SK-N-SH (cell line): Measurements from ENCODE around the gene RRAD. TPM values are rescaled to one million over a fixed set of nuclear protein-coding genes. Genes with fewer than 3 reads are reported as not detected.

ENCODE experiments used
- CTCF ChIA-PET: fragments of 300-600, 350-600 bp; formaldehyde crosslinking; extraction: SDS; loops from one replicate; lab custom pipeline; 2021; lab: Yijun Ruan, JAX
- POLR2A ChIA-PET: fragments of 350-600 bp; sonication (Branson Sonifier 250); formaldehyde crosslinking; extraction: SDS; loops from one replicate; lab custom pipeline; 2020; ENCODE audit warnings: antibody characterized with exemption, inconsistent platforms; lab: Yijun Ruan, JAX
- DNase-seq: peaks from one replicate; pipeline ENCODE4 v3.0.0; 2012
- H2AFZ ChIP-seq: fragments of 200-600 bp; sonication (generic); 2 replicates; pipeline ENCODE4 v1.8.1; 2016; ENCODE audit warnings: antibody characterized with exemption, mild to moderate bottlenecking, low read depth
- H3F3A ChIP-seq: fragments of 200-600 bp; sonication (generic); replicated peaks from 2 replicates; pipeline ENCODE3; 2016; ENCODE audit warnings: antibody characterized with exemption, mild to moderate bottlenecking; ENCODE audit not compliant: insufficient read depth
- H3K27ac ChIP-seq, 2 experiments: fragments of 200-500 bp in 1 of 2; fragments of 200-600 bp in 1 of 2; sonication (Bioruptor generic) in 1 of 2; sonication (generic), shearing (Covaris generic) in 1 of 2; 2 replicates each; pipeline versions ENCODE4 v1.5.1 to v1.6.1; 2014 to 2016; ENCODE audit warnings: low read depth in 2 of 2, inconsistent platforms in 1 of 2, low read length in 1 of 2, mild to moderate bottlenecking in 1 of 2, mixed read lengths in 1 of 2
- H3K27me3 ChIP-seq: fragments of 200-600 bp; sonication (generic), shearing (Covaris generic); 2 replicates; pipeline ENCODE4 v1.6.1; 2016; ENCODE audit warnings: mixed run types; ENCODE audit not compliant: insufficient read depth
- H3K36me3 ChIP-seq, 2 experiments: fragments of 200-500 bp in 1 of 2; fragments of 200-600 bp in 1 of 2; sonication (Bioruptor generic) in 1 of 2; sonication (generic) in 1 of 2; replicated peaks in 1 of 2; 2 replicates each; pipeline versions ENCODE3 to v1.5.1; 2014 to 2016; ENCODE audit warnings: low read length in 1 of 2, mild to moderate bottlenecking in 1 of 2; ENCODE audit not compliant: insufficient read depth in 2 of 2, control insufficient read depth in 1 of 2
- H3K4me1 ChIP-seq, 2 experiments: fragments of 200-500 bp in 1 of 2; fragments of 200-600 bp in 1 of 2; sonication (Bioruptor generic) in 1 of 2; sonication (generic), shearing (Covaris generic) in 1 of 2; 2 replicates each; pipeline versions ENCODE4 v1.5.1 to v1.6.1; 2014 to 2016; ENCODE audit warnings: low read depth in 1 of 2, low read length in 1 of 2, mixed run types in 1 of 2; ENCODE audit not compliant: insufficient read depth in 2 of 2, control insufficient read depth in 1 of 2
- H3K4me2 ChIP-seq: fragments of 200-600 bp; sonication (generic), shearing (Covaris generic); 2 replicates; pipeline ENCODE4 v1.6.1; 2017; ENCODE audit warnings: mixed run types
- H3K4me3 ChIP-seq, 2 experiments: fragments of 200-500 bp in 1 of 2; fragments of 200-600 bp in 1 of 2; sonication (Bioruptor generic) in 1 of 2; sonication (generic), shearing (Covaris generic) in 1 of 2; 2 replicates each; pipeline versions ENCODE4 v1.5.1 to v1.8.1; 2014 to 2016; ENCODE audit warnings: low read depth in 2 of 2, inconsistent platforms in 1 of 2, low read length in 1 of 2, mild to moderate bottlenecking in 1 of 2, mixed read lengths in 1 of 2, moderate library complexity in 1 of 2
- H3K79me2 ChIP-seq: fragments of 200-600 bp; sonication (generic); 2 replicates; pipeline ENCODE4 v1.8.1; 2017; ENCODE audit warnings: mild to moderate bottlenecking; ENCODE audit not compliant: insufficient read depth
- H3K9ac ChIP-seq: fragments of 200-600 bp; sonication (generic); 2 replicates; pipeline ENCODE4 v1.6.1; 2017; ENCODE audit warnings: mixed run types
- H3K9me2 ChIP-seq: fragments of 200-600 bp; sonication (generic); 2 replicates; pipeline ENCODE4 v1.6.1; 2017; ENCODE audit warnings: mixed run types
- H3K9me3 ChIP-seq: fragments of 200-600 bp; sonication (generic); 2 replicates; pipeline ENCODE4 v1.6.1; 2017; ENCODE audit warnings: mixed run types, mild to moderate bottlenecking, moderate library complexity
- H4K20me1 ChIP-seq: fragments of 200-600 bp; sonication (generic); 2 replicates; pipeline ENCODE4 v1.6.1; 2017; ENCODE audit warnings: mild to moderate bottlenecking, mixed run types; ENCODE audit not compliant: insufficient read depth
- CHD2 ChIP-seq: fragments of 150-350 bp; IDR thresholded peaks from 2 replicates; pipeline ENCODE4 v1.6.1; 2018; ENCODE audit warnings: low read length; ENCODE audit not compliant: partially characterized antibody
- EP300 ChIP-seq, 2 experiments: IDR thresholded peaks; 2 replicates each; pipeline versions ENCODE4 v1.4.0 to v1.6.1; 2012; ENCODE audit warnings: borderline replicate concordance in 1 of 2, low read depth in 1 of 2, low read length in 1 of 2
- FOSL2 ChIP-seq: IDR thresholded peaks from 2 replicates; pipeline ENCODE4 v1.4.0; 2012; ENCODE audit warnings: low read depth, mild to moderate bottlenecking, moderate library complexity, borderline replicate concordance
- FOXJ3 ChIP-seq: sonication (generic); formaldehyde crosslinking; IDR thresholded peaks from 2 replicates; pipeline ENCODE4 v1.5.1; 2020; ENCODE audit warnings: mild to moderate bottlenecking, missing genetic modification reagents
- FOXM1 ChIP-seq: IDR thresholded peaks from 2 replicates; pipeline ENCODE4 v1.4.0; 2012; ENCODE audit warnings: low read depth, mild to moderate bottlenecking
- GABPA ChIP-seq: IDR thresholded peaks from 2 replicates; pipeline ENCODE4 v1.4.0; 2012; ENCODE audit warnings: low read depth, mild to moderate bottlenecking
- IRF3 ChIP-seq: fragments of 150-350 bp; IDR thresholded peaks from 2 replicates; pipeline ENCODE4 v1.6.1; 2016; ENCODE audit warnings: mild to moderate bottlenecking, low read depth, low read length
- JUND ChIP-seq: IDR thresholded peaks from 2 replicates; pipeline ENCODE4 v1.4.0; 2012
- MAX ChIP-seq: IDR thresholded peaks from 2 replicates; pipeline ENCODE4 v1.4.0; 2012; ENCODE audit warnings: low read depth
- MEF2A ChIP-seq: IDR thresholded peaks from 2 replicates; pipeline ENCODE4 v1.4.0; 2012; ENCODE audit warnings: low read depth, borderline replicate concordance
- MXI1 ChIP-seq: IDR thresholded peaks from 2 replicates; pipeline ENCODE4 v1.6.1; 2012; ENCODE audit warnings: mild to moderate bottlenecking, low read depth, low read length, improper control_type of control experiment
- NFIC ChIP-seq: IDR thresholded peaks from 2 replicates; pipeline ENCODE4 v1.4.0; 2012; ENCODE audit warnings: borderline replicate concordance
- NRF1 ChIP-seq: IDR thresholded peaks from 2 replicates; pipeline ENCODE4 v1.6.1; 2012; ENCODE audit warnings: low read depth, mild to moderate bottlenecking, low read length
- POLR2AphosphoS5 ChIP-seq: IDR thresholded peaks from 2 replicates; pipeline ENCODE4 v1.6.1; 2012; ENCODE audit warnings: low read depth, low read length
- RAD21 ChIP-seq: IDR thresholded peaks from 2 replicates; pipeline ENCODE4 v1.6.1; 2012; ENCODE audit warnings: mild to moderate bottlenecking, low read length
- RCOR1 ChIP-seq: fragments of 150-350 bp; IDR thresholded peaks from 2 replicates; pipeline ENCODE4 v1.6.1; 2017; ENCODE audit warnings: antibody characterized with exemption, low read length
- REST ChIP-seq: IDR thresholded peaks from 2 replicates; pipeline ENCODE4 v1.6.1; 2012; ENCODE audit warnings: mild to moderate bottlenecking, low read depth, low read length, moderate library complexity
- RXRA ChIP-seq: IDR thresholded peaks from 2 replicates; pipeline ENCODE4 v1.4.0; 2012; ENCODE audit warnings: low read depth, mild to moderate bottlenecking, borderline replicate concordance
- SIN3A ChIP-seq: IDR thresholded peaks from 2 replicates; pipeline ENCODE4 v1.6.1; 2012; ENCODE audit warnings: low read depth, mild to moderate bottlenecking, low read length, moderate library complexity, borderline replicate concordance
- SMC3 ChIP-seq: IDR thresholded peaks from 2 replicates; pipeline ENCODE4 v1.6.1; 2012; ENCODE audit warnings: low read depth, low read length, improper control_type of control experiment
- TEAD4 ChIP-seq: IDR thresholded peaks from 2 replicates; pipeline ENCODE4 v1.4.0; 2012; ENCODE audit warnings: mild to moderate bottlenecking, borderline replicate concordance; ENCODE audit not compliant: insufficient read depth
- YY1 ChIP-seq: IDR thresholded peaks from 2 replicates; pipeline ENCODE4 v1.4.0; 2012; ENCODE audit warnings: low read depth, mild to moderate bottlenecking
- ZBTB33 ChIP-seq: IDR thresholded peaks from 2 replicates; pipeline ENCODE4 v1.4.0; 2012; ENCODE audit warnings: low read depth, borderline replicate concordance
- WGBS: methylation state at CpG from one replicate; pipeline ENCODE4 v1.1.6; 2017; ENCODE audit warnings: low lambda C conversion rate; 5-methylcytosine and 5-hydroxymethylcytosine counted together
- polyA plus RNA-seq, 3 experiments: library from polyadenylated mRNA; depleted of rRNA; stranded (reverse); fragments of >200 nt; gene quantifications; 2 replicates each; pipeline ENCODE4 v1.2.3, GENCODE V29; 2012

RRAD gene
- polyA plus RNA-seq, 1 of the 3 experiments (the other 2 are of a cell fraction) = 9.3 TPM

- Histone ChIP-seq H3K36me3 (peaks cover 14 to 19% of the 10 kb centered on the region in 2 experiments), H3K9me3 (no peaks in the 10 kb centered on the region), H2AFZ (no peak overlapping the region), H3K4me1 (peaks cover 2 to 7% of the 10 kb centered on the region in 2 experiments; a peak in 1 of 4 replicates), H3K9me2 (no peaks in the 10 kb centered on the region), H3K79me2 (peaks cover 20% of the 10 kb centered on the region), H3K4me2 (no peak overlapping the region), H3F3A (peaks cover 3% of the 10 kb centered on the region), H3K9ac (no peak overlapping the region), H4K20me1 (no peaks in the 10 kb centered on the region), H3K27ac (no peak overlapping the region), H3K4me3 (no peak overlapping the region), H3K27me3 (no peaks in the 10 kb centered on the region)
- POLR2A ChIA-PET = no interaction called here
- DNase-seq = no peak
- TF ChIP-seq RXRA = no peak
- no peak for TF ChIP-seq POLR2AphosphoS5
- TF ChIP-seq JUND = no peak
- no peak for TF ChIP-seq MAX
- CTCF ChIA-PET = interaction anchor here (1.3 to 3.4 kb wide), 3 partner anchors 9 to 19 kb away, joined by 3 to 17 read pairs (median 8); no protein-coding TSS in a partner anchor
- 83% methylated on average over 11 of the region's 12 CpGs for WGBS
Observed at GRCh38 chr16:66885491-66885890, 39.8 kb downstream of the RRAD start.

- Histone ChIP-seq H3K9ac (no peak overlapping the region), H3K4me2 (no peak overlapping the region), H3K4me3 (no peak overlapping the region), H4K20me1 (no peaks in the 10 kb centered on the region), H3F3A (peaks cover 3% of the 10 kb centered on the region), H3K36me3 (peaks cover 14 to 19% of the 10 kb centered on the region in 2 experiments), H3K9me3 (no peaks in the 10 kb centered on the region), H3K27me3 (no peaks in the 10 kb centered on the region), H2AFZ (no peak overlapping the region), H3K27ac (no peak overlapping the region), H3K9me2 (no peaks in the 10 kb centered on the region), H3K79me2 (peaks cover 20% of the 10 kb centered on the region), H3K4me1 (peaks cover 0 to 7% of the 10 kb centered on the region in 2 experiments; a peak in 1 of 4 replicates)
- DNase-seq = no peak
- TF ChIP-seq MXI1 (no peak), SMC3 (no peak), FOXM1 (no peak), IRF3 (no peak), NFIC (no peak), RCOR1 (no peak), ZBTB33 (no peak), TEAD4 (no peak), NRF1 (no peak), MAX (no peak), FOXJ3 (no peak), SIN3A (no peak), EP300 (IDR thresholded peaks at IDR 0.05; ENCODE audit: borderline replicate concordance in 1 of 2, low read depth in 1 of 2, low read length in 1 of 2) (no peak), CHD2 (no peak), REST (no peak), RAD21 (no peak), YY1 (no peak), GABPA (no peak), FOSL2 (no peak), MEF2A (no peak)
- ChIA-PET CTCF (interaction anchor here (0.9 to 4.0 kb wide), 9 partner anchors 9 to 71 kb away, joined by 3 to 26 read pairs (median 10); partner anchors contain the start of gene NAE1), POLR2A (interaction anchor here (0.6 kb wide), 1 partner anchor 122 kb away, joined by 3 read pairs; no protein-coding TSS in a partner anchor)
- WGBS = 96% methylated on average over 2 of the region's 3 CpGs
Observed at GRCh38 chr16:66882702-66883101, 42.6 kb downstream of the RRAD start.
